Measurements from ENCODE around the gene CIRBP.
A peak's percentile ranks its signal among the peaks of the same experiment; 100 is the strongest.

Gene CIRBP

GRCh38 chr19:1269478-1270212, 513 bp downstream of the CIRBP start:
- DNase-seq (ENCODE audit: low read depth) = peak; percentile 91
- TF ChIP-seq, protein P1, sequence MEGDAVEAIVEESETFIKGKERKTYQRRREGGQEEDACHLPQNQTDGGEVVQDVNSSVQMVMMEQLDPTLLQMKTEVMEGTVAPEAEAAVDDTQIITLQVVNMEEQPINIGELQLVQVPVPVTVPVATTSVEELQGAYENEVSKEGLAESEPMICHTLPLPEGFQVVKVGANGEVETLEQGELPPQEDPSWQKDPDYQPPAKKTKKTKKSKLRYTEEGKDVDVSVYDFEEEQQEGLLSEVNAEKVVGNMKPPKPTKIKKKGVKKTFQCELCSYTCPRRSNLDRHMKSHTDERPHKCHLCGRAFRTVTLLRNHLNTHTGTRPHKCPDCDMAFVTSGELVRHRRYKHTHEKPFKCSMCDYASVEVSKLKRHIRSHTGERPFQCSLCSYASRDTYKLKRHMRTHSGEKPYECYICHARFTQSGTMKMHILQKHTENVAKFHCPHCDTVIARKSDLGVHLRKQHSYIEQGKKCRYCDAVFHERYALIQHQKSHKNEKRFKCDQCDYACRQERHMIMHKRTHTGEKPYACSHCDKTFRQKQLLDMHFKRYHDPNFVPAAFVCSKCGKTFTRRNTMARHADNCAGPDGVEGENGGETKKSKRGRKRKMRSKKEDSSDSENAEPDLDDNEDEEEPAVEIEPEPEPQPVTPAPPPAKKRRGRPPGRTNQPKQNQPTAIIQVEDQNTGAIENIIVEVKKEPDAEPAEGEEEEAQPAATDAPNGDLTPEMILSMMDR (conservative IDR thresholded peaks at IDR 0.05; ENCODE audit: low read length) = peak; percentile 12; the same call in 1 of the 2 replicates

DNA sequence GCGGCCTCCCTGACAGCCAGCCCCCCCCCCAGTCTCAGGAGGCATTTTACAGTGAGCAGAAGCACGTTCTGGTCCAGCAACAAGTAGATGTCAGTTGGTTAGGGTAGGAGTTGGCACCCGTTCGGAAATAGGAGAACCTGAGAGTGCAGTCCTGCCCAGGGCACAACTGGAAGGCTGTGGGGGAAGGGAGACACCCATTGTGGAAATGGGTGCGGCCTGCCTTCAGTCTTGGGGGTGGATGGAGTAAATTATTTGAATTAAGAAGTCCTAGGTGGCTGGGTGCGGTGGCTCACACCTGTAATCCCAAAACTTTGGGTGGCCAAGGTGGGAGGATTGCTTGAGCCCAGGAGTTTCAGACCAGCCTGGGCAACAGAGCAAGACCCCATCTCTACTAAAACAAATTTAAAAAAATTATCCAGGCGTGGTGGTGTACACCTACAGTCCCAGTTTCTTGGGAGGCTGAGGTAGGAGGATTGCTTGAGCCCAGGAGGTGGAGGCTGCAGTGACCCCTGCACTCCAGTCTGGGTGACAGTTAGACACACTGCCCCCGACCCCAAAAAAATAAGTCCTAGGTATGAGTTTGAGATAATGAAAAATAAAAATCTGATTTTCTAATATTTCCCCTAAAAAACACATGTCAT, 1.2 kb downstream of the CIRBP start:
- peak overlapping the region; percentile 94 for H3K4me3 ChIP-seq (ENCODE audit: low read length)
- TF ChIP-seq, protein P1 (conservative IDR thresholded peaks at IDR 0.05; ENCODE audit: low read length) = no peak
- no peak for DNase-seq (ENCODE audit: low read depth)

More at GRCh38 chr19:1269478-1270212, 513 bp downstream of the CIRBP start:
- H3K4me3 ChIP-seq (ENCODE audit: low read length) = peak overlapping the region; percentile 94

- peak overlapping the region; percentile 94 for H3K4me3 ChIP-seq (ENCODE audit: low read length)
- DNase-seq (ENCODE audit: low read depth) = no peak
- TF ChIP-seq, protein P1 (conservative IDR thresholded peaks at IDR 0.05; ENCODE audit: low read length) = no peak
Measured at GRCh38 chr19:1270854-1271527, 1.9 kb downstream of the CIRBP start.

GRCh38 chr19:1271528-1272422, 2.6 kb downstream of the CIRBP start:
- TF ChIP-seq, protein P1 (conservative IDR thresholded peaks at IDR 0.05; ENCODE audit: low read length) = no peak
- DNase-seq (ENCODE audit: low read depth) = no peak
- peak overlapping the region; percentile 94 for H3K4me3 ChIP-seq (ENCODE audit: low read length)

DNA sequence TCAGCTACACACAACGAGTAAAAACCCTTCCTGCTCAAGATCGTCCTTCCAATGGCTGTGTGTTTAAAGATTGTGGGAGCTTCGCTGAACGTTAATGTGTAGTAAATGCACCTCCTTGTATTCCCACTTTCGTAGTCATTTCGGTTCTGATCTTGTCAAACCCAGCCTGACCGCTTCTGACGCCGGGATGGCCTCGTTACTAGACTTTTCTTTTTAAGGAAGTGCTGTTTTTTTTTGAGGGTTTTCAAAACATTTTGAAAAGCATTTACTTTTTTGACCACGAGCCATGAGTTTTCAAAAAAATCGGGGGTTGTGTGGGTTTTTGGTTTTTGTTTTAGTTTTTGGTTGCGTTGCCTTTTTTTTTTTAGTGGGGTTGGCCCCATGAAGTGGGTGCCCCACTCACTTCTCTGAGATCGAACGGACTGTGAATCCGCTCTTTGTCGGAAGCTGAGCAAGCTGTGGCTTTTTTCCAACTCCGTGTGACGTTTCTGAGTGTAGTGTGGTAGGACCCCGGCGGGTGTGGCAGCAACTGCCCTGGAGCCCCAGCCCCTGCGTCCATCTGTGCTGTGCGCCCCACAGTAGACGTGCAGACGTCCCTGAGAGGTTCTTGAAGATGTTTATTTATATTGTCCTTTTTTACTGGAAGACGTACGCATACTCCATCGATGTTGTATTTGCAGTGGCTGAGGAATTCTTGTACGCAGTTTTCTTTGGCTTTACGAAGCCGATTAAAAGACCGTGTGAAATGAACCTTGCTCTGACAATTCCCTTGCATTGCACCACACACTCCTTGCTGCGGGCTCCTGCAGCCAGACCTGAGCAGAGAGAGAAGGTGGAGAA, 3.5 kb downstream of the CIRBP start:
- TF ChIP-seq, protein P1 (conservative IDR thresholded peaks at IDR 0.05; ENCODE audit: low read length) = no peak
- H3K4me3 ChIP-seq (ENCODE audit: low read length) = no peak overlapping the region
- DNase-seq (ENCODE audit: low read depth) = no peak
